ENCODE measurements around the gene ARHGAP28. TPM values are rescaled to one million over a fixed set of nuclear protein-coding genes. Genes with fewer than 3 reads are reported as not detected.

ARHGAP28 gene
- total RNA-seq, 1 experiment from 2014 or later: 9.2 TPM

DNA sequence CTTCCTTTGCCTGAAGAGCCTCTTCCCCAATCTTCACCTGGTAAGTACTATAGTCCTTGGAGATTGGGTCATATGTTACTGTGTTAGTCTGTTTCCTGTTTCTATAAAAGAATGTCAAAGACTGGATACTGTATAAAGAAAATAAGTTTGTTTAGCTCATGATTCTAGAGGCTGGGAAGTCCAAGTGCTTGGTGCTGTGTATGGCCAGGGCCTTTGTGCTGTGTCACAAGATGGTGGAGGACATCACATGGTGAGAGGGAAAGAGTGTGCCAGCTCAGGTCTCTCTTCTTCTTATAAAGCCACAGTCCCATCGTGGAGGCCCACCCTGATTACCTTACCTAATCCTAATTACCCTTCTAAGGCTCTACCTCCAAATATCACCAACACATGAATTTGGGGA lies 20.9 kb downstream of the ARHGAP28 start:
- Histone ChIP-seq H2AK5ac (ENCODE audit: insufficient read length, low read length) (no peak overlapping the region), H3K4me2 (ENCODE audit: insufficient read depth, insufficient read length, low read length) (no peak overlapping the region), H2AFZ (ENCODE audit: low read length) (no peak overlapping the region), H3K4ac (ENCODE audit: low read depth, low read length) (no peak overlapping the region), H3T11ph (ENCODE audit: low read length) (no peak overlapping the region), H2BK120ac (ENCODE audit: low read depth, low read length, poor library complexity, severe bottlenecking) (no peak overlapping the region), H3K27me3 (ENCODE audit: insufficient read depth, low read length) (no peaks in the 10 kb centered on the region; the same call in 1 of the 2 replicates), H3K79me1 (ENCODE audit: insufficient read depth, low read depth, low read length, poor library complexity, severe bottlenecking) (no peaks in the 10 kb centered on the region), H2BK5ac (ENCODE audit: insufficient read length, low read length) (no peak overlapping the region), H2BK15ac (ENCODE audit: low read depth, low read length) (no peak overlapping the region), H3K9me3 (ENCODE audit: control insufficient read depth, low read depth, low read length) (peaks cover 5% of the 10 kb centered on the region), H4K8ac (replicated peaks; ENCODE audit: insufficient read length, low read depth, low read length) (no peak overlapping the region), H2BK12ac (ENCODE audit: insufficient read length, low read depth, low read length) (no peak overlapping the region), H3K14ac (ENCODE audit: insufficient read depth, low read length) (no peak overlapping the region), H3K4me1 (ENCODE audit: insufficient read depth, low read length) (peaks cover 4% of the 10 kb centered on the region; the same call in 1 of the 2 replicates), H3K27ac (ENCODE audit: insufficient read length, low read depth, low read length) (no peak overlapping the region), H2BK20ac (ENCODE audit: low read depth, low read length, poor library complexity, severe bottlenecking) (no peak overlapping the region), H3K23me2 (ENCODE audit: insufficient read length, low read depth, low read length, poor library complexity, severe bottlenecking) (no peaks in the 10 kb centered on the region), H4K91ac (ENCODE audit: insufficient read length, low read depth, low read length) (no peak overlapping the region), H3K56ac (ENCODE audit: insufficient read length, low read depth, low read length) (no peak overlapping the region), H3K18ac (ENCODE audit: insufficient read length, low read depth, low read length) (no peak overlapping the region), H4K5ac (ENCODE audit: insufficient read length, low read depth, low read length) (no peak overlapping the region), H3K79me2 (ENCODE audit: insufficient read depth, low read length) (no peaks in the 10 kb centered on the region; the same call in 1 of the 2 replicates), H3K9ac (ENCODE audit: extremely low read depth, insufficient read length, low read length) (no peak overlapping the region), H4K20me1 (ENCODE audit: control insufficient read depth, insufficient read depth, insufficient read length) (no peaks in the 10 kb centered on the region), H3K23ac (ENCODE audit: insufficient read length, low read depth, low read length) (no peak overlapping the region)
- H3K27ac Mint-ChIP-seq: peak overlapping the region in 2 of 3 experiments; percentile 51 to 57; a peak in 1 of 7 replicates
- no CpG with 5 or more reads among the region's 1 CpG for WGBS (ENCODE audit: extremely low coverage, insufficient read length, low lambda C conversion rate)
- peaks cover 29 to 40% of the 10 kb centered on the region in 2 experiments for H3K4me1 Mint-ChIP-seq
- H3K9me3 Mint-ChIP-seq: peaks cover 10 to 16% of the 10 kb centered on the region in 2 experiments
- H3K36me3 Mint-ChIP-seq (ENCODE audit: insufficient read depth in 1 of 3, low read depth in 3 of 3): peaks cover 6 to 18% (median 16%) of the 10 kb centered on the region in 3 experiments
- no peak overlapping the region for H3K4me3 Mint-ChIP-seq
- DNase-seq: no peak
- H3K27me3 Mint-ChIP-seq (ENCODE audit: low read depth): no peaks in the 10 kb centered on the region
- TF ChIP-seq, protein P1, sequence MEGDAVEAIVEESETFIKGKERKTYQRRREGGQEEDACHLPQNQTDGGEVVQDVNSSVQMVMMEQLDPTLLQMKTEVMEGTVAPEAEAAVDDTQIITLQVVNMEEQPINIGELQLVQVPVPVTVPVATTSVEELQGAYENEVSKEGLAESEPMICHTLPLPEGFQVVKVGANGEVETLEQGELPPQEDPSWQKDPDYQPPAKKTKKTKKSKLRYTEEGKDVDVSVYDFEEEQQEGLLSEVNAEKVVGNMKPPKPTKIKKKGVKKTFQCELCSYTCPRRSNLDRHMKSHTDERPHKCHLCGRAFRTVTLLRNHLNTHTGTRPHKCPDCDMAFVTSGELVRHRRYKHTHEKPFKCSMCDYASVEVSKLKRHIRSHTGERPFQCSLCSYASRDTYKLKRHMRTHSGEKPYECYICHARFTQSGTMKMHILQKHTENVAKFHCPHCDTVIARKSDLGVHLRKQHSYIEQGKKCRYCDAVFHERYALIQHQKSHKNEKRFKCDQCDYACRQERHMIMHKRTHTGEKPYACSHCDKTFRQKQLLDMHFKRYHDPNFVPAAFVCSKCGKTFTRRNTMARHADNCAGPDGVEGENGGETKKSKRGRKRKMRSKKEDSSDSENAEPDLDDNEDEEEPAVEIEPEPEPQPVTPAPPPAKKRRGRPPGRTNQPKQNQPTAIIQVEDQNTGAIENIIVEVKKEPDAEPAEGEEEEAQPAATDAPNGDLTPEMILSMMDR (conservative IDR thresholded peaks at IDR 0.05): no peak
